SW480 (cell line): ENCODE results near the gene USP22.

ENCODE experiments used
- DNase-seq: peaks from one replicate; pipeline ENCODE4 v3.0.0-alpha.2; 2016; ENCODE audit warnings: low spot score

Gene USP22

DNA sequence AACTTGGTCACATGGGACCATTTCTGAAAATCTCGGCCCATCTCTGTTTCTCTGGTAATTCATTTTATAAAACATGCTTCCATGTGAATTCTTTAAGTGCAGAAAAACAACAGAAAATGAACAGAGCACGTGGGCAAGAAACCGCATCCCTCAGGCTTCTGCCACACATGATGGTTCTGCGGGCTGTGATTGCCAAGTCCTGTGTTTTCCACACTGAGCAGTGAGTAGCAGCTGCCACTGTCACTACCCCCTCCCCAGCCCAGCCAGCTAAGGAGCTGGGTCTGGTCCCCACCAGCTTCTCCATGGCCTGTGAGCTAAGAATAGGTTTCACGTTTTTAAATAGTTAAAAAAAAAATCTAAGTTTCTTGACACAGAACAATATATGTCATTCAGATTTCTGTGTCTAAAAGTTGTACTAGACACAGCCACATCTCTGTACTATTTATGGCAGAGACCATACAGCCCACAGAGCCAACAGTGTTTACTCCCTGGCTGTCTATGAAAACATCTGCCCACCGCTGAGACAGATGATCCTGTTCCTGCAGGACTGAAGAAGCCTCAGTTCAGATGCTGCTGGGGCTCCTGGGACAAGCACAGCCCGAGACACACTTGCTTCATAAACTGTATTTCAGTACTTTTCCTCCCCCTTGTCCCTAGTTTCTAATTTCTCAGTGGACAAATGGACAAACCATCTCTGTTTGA is 41.5 kb downstream of the USP22 start:
- DNase-seq = no peak

DNA sequence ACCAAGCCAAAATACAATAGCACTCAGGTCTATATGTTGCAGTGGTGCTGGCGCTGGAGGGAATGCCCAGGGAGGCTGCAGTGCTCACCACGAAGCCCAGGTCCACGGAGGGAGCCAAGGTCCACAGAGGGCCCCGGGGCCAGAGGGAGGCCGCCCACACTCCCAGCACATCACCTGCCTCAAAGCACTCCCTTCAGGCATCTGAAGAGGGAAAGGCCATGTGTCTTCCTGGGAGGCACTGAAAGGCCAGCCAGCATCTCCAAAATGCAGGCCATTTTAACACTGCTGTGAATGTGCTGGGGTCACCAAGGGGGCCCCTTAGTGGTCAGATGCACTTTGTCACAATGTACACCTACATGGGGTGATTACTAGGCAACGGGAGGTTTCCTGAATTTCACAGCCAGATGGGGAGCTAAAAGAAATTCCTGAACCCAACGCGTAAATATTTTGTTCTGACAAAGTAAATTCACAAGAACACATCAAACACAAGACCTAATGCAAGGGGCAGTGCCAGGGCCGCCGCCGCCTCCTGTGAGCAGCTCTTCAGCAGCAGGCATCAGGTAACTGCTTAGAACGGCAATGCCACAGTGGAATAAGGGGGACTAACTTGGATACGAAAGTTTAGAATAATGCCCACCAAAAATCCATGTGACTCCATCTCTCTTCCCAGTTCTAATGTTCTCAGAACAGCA is 42.8 kb downstream of the USP22 start:
- no peak for DNase-seq

DNA sequence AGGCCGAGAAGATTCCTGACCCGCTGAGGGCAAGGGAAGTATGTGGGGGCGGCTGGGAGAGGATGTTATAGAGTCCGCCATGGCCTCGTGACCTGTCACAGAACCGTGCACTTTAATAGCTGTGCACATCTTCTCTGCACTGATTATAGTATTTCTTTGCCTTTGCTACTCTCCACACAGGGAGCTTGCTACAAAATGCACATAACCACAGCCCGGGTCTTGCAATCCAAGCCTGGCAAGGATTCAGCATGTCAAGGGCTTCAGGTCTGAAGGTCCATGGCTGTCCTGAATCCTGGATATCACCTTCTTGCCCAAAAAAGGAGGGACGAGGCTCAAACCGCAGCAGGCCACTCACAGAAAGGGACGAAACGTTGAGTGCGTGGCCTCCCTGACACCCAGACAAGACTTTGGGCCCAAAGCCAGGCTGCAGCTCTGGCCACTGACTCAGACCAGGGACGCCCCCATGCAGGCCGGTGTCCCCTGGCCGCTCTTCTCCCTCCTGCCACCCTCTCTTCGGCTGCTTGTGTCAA is 43.7 kb downstream of the USP22 start:
- no peak for DNase-seq

DNA sequence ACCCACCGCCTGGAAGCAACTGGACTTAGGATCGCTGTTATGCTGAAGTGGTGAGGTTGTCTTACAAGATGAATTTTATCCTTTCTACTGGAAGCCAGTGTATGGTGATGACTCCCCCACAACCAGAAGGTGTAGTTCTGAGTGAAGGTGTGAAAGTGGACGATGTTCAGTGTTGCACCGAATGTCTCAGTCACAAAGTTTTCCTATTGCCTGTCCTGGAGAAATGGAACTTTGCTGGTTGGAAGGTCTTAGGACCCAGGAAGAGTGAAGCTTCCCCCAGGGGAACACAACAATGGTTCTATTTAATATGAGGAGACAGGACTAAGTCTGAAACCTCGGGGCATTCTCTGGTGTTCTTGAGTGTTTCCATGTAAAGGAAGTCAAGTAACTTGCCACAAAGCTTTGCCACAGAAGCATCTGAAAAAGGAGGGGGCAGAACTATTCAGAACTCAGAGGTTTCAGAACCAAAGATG is 44.2 kb downstream of the USP22 start:
- DNase-seq = no peak

DNA sequence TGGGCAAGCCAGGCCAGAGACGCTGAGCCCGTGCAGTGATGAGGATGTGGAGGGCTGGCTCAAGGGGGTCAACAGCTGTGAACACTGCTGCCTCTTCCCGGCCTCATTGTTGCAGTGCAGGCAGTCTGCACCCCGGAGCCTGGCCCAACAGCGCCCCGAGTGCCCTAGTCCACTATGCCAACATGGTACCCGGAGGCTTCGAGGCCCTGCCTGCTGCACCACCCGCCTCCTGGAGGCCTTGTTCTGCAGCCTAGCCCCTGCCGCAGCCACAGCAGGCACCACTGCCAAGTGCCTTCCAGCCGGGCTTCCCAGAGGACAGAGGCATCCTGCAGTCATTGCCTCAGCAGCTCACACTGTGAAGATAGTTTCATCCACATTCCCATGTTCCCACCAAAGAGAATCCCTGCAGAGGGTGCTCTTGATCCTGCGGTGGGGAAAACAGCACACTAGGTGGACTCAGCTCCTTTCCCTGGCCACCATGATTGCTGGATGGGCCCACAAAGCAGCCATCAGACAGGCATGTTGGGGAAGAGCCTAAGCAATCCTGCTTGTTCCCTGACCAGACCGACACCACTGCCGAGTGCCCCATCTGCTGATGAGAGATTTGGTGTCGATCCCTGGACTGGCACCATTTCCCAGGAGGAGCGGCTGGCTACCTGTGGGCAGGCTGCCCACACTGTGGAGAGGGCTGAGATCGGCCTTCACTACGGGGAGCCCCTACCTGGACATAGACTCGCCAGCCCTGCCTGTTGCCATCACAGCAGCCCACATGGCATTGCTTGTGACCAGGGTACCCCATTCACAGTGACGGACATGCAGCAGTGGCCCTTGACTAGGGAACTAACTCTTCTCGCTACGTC is 44.9 kb downstream of the USP22 start:
- no peak for DNase-seq

DNA sequence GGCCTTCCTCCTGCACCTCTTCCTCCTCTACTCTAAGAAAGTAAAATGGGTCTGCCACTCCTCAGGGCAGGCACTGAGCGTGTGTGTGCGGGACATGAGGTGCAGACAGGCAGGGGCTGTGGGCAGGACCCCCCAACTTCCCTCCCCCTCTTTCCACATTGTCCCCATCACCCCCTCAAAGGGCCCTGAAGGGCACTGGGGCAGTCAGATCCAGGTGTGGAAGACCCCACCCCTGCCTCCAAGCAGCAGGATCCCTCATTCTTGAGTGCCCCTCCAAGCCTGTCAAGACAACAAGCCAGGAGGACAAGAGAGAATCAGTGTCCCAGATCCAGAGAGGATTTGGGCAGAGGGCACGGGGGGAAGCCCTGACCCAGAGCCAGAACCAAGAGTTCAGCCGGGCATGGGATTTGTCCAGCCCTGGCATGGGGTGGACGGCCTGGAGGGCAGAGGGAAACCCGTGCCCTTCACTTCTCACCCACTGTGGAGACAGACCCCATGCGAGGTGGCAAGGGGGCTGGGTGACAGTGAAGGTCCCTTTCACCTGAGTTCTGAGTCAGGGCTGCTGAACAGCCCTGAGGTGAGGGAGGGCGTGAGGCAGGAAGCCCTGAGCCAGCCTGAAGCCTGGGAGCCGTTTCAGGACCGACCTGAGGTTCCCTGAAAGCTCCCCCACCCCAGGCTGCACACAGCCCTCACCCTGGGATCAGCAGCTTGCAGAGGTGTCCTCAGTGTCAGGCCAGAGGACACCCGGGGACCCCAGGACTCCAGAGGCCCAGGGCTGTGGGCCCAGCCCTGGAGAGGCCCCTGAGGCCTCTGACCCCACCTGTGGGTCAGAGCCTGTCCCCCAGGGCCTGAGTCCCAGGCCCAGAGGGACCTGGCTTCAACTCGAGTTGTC is 45.8 kb downstream of the USP22 start:
- DNase-seq = no peak

DNA sequence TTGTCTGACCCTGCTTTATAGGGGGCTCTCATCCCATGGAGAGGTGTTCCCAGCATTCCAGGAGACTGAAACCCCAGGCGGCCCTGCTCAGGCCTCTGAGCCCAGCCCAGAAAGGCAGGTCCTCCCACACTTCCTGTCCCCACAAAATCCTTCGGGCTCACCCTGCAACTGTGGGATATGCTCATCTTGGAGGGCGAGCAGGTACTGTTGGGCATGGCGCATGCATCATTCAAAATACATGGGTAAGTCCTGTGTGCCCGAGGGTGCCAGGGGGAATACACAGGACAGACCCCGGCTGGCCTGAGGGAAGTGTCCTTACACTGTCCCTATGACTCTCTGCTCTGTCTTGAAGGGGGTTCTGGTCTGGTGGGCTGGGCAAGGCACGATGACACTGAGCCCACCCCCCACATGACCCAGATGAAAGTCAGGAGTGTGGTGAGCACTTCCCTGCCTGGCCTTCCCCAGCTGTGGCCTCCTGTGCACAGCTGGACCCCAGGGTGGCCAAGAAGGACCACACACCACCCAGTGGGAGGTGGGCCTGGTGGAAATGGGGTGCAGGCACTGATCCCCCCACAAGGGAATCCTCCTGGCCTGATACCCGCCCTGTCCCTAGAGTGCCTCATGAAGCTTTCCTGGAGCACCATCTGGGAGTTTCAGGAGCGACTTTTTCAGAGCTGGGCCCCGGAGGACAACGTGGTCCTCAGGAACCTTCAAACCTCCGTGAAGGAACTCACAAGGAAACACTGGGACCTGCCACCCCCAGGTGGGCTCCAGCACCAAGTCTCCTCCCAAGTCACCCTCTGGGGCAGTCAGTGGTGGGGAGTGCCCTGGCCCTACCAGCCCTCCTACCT is 46.7 kb downstream of the USP22 start:
- no peak for DNase-seq

DNA sequence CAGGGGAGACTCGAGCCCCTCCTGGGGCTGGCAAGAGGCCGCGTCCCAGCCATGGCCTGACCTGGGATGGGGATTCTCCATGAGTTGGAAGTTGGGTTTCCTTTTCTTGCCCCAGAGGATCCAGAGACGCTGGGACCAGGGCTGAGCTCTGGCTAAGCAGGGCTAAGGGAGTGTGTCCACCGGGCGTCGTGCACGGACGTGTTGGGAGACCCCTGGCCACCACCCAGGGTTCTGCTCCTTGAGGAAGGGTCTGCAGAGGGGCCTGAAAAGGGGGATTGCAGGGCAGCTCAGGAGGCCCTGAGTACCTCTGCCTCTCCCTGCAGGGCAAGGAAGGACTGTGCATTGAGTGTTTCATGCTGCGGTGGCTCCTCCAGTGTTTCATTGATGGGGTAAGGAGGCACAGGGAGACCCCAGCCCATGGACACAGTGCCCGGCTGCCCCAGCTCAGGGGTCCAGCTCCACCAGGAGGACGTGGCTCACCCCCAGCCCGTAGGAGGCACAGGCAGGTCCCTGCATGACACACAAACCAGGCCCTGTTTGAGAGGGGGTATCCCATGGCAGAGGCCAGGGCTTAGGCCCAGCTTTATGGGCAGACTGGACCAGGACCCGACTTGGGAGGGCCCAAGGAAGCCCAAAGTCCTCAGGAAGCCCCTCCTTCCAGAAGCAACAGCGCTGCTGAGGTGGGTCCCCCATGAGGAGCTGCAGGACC is 47.5 kb downstream of the USP22 start:
- DNase-seq = no peak

DNA sequence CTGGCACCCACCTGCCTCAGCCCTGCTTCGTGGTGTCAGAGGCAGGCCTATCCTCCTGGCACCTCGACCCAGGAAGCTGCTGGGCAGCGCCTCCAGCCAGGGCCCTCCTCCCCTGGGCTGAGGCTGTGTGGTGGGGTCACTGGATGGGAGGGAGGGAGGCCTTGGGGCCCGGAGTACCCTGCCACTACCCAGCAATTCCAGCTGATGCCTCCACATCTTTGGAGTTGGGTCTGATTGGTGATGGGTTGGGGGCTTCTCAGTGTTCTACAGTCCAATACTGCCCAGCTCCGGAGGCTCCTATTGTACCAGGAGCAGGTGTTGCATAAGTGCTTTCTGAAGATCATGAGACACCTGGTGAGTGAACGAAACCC is 48.0 kb downstream of the USP22 start:
- no peak for DNase-seq

DNA sequence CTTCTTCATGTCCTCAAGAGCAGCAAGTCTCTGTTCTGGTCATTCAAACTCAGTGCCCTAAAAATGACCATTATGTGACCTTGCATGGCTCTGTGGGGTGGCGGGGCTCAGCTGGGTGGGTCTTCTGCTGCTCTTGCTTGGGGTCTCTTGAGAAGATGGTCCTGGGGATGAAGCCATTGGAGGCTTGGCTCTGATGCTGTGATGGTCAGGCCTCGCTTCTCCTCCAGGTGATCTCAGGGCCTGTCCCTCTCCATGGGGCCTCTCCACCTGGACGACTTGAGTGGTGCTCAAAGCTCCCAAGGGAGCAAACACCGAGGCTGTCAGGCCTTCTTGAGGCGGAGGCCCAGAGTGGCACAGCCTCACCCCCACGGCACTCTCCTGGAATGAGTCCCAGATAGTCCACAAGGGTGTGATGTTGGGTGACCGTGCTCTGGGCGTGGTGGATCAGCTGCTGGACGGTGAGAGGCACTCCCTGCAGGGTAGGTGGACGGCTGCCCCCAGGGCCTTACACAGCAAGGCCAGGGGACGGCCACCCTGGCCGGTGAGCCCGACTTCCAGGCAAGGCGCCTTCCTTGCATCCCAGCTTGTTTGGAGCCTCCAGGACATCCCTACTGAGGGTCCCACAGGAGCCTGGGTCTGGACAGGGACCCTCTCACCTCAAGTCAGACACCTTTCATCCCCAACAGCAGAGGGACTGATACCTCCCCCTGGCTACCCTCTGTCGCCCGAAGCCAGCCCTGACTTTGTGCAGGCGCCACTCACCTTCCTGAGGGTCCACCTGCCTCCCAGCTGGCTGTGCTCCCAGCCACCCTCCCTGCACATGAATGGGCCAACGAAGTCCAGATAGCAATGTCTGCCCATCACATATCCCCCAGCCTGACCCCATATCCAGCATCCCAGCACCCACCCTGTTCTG is 48.7 kb downstream of the USP22 start:
- DNase-seq = no peak

DNA sequence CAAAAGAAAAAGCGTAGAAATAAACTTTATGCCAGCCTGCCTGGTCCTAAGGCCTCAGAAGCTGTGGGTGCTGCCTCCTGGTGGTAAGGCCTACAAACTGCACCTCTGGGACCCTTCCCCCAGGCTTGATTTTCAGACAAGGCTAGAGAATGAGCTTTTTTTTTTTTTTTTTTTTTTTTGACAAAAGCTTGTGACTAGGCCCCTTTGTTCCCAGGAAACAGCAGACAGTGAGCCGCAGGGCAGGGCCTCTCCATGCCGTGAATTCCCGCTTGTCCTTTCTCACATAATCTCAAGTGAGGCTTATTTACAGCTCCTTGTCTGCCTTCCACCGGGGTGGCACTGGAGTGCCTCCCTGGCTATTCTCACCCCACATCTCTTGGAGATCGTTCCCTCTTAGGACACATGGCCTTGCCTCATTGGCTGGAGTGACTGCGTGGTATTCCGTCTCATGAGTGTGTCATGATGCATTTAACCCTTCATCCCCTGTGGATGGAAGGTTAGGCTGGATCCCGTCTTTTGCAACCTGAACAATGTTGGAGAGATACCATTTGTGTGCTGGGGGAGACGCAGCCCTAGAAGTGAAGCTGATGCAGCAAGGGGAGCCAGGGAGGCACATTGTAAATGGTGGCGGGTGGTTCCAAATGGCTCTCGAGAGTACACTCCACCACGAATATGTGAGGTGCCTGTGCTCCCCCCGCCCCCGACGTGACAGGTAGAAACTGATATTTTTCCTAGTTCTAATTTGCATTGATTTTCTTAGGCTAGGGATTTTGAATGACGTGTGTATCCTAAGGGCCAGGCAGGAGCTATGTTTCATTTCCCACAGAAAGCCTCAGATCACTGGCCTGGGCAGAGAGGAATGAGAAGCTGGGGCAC is 49.6 kb downstream of the USP22 start:
- DNase-seq = peak; percentile 30

DNA sequence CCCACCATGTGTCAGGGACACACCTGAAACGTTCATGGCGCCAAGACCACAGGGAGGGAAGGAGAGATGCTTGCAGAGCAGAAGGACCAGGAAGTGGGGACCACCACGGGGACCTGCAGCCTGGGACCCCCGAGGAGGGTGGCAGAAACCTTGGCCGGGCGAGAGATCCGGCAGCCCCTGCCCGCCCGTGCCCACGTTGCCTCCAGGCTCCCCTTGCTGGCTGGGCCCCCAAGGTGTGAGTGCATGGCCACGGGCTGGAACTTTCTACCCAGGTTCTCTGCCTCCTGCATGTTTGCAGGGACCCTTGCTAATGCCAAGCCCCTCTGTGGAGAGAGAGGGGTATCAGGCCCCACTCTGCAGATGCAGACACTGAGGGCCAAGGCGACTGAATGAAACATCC is 50.4 kb downstream of the USP22 start:
- DNase-seq = no peak

DNA sequence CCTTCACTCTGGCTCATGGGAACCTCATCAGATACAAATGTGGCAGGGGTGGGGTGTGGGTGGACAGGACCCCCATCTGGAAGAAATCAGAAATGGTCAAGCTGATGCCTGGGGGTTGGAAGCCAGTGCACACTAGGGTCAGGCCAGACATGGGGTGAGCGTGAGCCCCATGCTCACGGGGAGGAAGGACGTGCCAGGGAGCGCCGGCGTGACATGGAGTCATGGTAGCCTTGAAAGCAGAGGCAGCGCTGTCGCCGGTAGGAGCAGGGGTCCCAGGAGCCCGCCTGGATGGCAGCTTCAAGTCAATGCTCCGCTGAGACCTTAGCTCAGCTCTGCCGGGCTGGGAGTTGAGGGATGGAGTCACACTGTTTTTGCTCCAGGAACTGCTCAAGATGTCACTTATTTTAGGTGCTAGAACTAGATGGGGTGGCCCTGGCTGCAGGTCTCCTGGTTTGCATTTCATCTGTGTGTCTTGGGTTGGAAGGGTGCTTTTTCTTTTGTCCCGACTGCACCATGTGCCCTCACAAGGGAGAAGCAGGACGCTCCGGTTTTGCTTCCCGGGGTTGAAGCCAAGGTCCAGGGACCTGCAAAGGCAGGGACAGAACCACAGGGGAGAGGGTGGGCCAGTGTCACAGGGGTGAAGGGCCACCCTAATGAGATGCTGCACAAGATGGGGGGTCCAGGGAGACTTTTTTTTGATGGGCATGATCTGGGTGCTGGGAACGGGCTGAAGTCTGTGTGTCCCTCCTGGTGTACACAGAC is 51.4 kb downstream of the USP22 start:
- DNase-seq = no peak

DNA sequence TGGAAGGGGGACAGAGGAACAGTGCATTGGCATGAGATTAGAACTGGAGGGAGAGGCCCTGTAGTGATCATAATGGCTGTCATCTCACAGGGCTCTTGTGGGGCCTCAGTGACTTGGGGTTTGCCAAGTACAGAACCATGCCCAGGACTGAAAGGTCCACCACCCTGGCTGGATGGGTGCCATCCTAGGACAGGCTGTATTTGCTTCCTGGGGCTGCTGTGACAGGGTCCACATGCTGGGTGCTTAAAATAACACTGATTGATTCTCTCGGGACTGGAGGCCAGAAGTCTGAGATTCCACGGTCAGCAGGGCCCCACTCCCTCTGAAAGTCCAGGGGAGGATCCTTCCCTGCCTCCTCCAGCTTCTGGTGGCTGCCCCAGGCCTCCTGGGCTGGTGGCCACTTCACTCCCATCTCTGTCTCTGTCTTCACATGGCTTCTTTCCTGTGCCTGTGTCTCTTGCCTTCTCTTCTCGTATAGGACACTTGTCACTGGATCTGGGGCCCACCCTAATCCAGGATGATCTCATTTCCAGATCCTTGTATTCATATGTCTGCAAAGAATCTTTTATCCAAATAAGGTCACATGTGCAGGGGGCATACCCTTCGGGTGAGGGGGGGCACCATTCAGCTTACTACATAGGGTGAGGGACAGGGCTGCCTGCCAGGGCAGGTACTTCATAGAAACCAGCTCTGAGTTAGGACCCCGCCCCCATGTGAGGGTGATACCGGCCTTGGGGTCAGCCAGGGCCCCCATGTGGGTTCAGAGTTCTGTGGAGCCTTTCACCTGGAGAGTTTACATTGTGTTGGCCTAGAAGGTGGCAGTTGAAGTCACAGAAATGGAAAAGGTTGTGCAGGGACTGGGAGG is 52.6 kb downstream of the USP22 start:
- no peak for DNase-seq

DNA sequence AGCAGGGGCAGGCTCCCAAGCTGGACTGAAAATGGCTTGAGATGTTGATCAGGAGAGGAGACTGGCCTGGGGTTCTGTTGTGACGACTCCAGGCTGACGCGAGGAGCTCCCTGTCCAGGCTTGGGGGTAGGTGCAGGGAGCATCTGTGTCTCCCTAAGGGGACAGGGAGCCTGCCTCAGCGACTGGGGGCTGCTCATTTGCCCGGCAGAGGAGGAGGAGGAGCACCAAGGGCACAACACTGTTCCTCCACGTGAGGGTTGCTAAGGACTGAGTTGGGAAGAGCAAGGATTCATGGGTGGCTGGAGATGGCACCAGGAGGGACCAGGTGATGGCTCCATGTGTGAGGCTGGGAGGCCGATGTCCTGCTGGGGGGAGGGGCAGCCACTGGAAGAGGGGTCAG is 53.3 kb downstream of the USP22 start:
- DNase-seq = no peak

DNA sequence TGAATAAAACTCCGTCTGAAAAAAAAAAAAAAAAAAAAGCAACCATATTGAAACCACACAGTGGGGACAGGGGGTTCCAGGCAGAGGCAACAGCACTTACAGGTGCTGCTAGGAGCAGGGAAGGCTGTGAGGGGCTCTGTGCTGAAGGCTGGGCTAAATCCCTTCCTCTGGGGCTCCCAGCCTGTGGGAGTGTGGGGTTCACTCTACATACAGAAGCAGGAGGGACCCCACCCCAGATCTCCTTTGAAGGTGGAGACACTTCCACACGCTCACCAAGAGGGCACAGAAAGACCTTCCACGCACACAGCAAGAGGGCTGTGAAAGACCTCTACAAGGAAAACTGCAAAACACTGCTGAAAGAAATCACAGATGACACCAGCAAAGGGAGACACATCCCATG is 53.9 kb downstream of the USP22 start:
- DNase-seq = no peak
